Activated T-cell treated with anti-CD3 and anti-CD28 coated beads, Interleukin-2, amount 50 U/mL, for 24 hours (primary cell): ENCODE measurements around the gene EHD2.
A peak's percentile ranks its signal among the peaks of the same experiment; 100 is the strongest.
"Not testable (repeated sequence)": the region's sequence is repeated elsewhere in the genome, so short reads cannot be mapped to it uniquely, and the experiment has no call there.

Source experiments
- DNase-seq: peaks from one replicate; pipeline ENCODE4 v3.0.0-alpha.2; 2020
- H3K27ac Mint-ChIP-seq: 2 replicates; pipeline ENCODE4 v1.8.0; 2020; ENCODE audit warnings: mild to moderate bottlenecking, mixed read lengths
- H3K27me3 Mint-ChIP-seq: 2 replicates; pipeline ENCODE4 v1.8.0; 2020; ENCODE audit warnings: mixed read lengths
- H3K36me3 Mint-ChIP-seq: 2 replicates; pipeline ENCODE4 v1.8.0; 2020; ENCODE audit warnings: low read depth, mixed read lengths
- H3K4me1 Mint-ChIP-seq: 2 replicates; pipeline ENCODE4 v1.8.0; 2020; ENCODE audit warnings: low read depth, mixed read lengths
- H3K4me3 Mint-ChIP-seq: 2 replicates; pipeline ENCODE4 v1.8.0; 2020; ENCODE audit warnings: mild to moderate bottlenecking, moderate library complexity, mixed read lengths
- H3K9me3 Mint-ChIP-seq: 2 replicates; pipeline ENCODE4 v1.8.0; 2020; ENCODE audit warnings: mixed read lengths

The EHD2 gene

DNA sequence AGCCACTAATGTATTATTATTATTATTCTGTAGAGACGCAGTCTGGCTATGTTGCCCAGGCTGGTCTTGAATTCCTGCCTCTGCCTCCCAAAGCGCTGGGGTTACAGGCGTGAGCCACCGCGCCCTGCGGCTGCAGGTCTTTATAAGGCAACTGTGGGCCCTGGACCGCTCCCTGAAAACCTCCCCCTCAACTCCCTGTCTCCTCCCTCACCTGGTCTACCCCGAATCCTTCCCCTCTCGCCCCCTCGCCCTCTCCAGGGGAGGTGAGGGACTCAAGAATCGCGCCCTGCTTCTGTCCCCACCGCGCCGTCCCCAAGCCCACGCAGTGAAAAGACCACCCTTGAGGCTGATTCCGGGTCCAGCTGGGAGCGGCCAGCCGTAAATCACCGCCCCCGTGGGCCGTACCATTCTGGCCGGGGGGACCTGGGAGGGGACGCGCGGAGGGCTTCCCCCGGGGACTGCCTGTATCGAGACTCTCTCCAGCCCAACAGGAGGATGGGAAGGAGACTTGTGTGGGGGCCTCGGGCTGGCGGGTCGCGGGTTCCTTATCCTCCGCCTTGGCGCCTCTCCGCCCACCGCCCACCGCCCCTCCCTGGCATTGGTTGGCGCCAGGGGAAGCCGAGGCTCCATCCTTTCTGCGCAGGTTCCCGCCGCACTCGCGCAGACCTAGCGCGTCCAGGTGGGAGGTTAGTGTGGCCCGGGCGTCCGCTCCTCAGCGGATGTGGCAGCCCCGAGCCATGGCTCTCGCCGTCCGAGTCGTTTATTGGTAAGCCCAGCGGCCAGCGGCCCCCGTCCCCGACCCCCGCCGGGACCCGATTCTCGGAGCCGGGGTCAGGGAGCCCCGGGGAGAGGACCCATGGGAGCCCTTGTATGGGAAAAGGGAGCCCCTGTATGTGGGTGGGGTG lies 65.1 kb downstream of the EHD2 start, which contains the start of gene SELENOW:
Gene SELENOW, plus strand, starts transcription at position 655 of the 905 bp plus-strand sequence. Its CDS starts 83 bp downstream, at position 738.
- Mint-ChIP-seq H3K36me3 (peaks cover 48% of the 10 kb centered on the region), H3K27ac (peak within 1 kb of the TSS; percentile 94), H3K4me3 (peak within 1 kb of the TSS; percentile 97), H3K4me1 (peaks cover 30% of the 10 kb centered on the region), H3K27me3 (no peaks in the 10 kb centered on the region), H3K9me3 (no peaks in the 10 kb centered on the region)
- DNase-seq, result peak; percentile 90

DNA sequence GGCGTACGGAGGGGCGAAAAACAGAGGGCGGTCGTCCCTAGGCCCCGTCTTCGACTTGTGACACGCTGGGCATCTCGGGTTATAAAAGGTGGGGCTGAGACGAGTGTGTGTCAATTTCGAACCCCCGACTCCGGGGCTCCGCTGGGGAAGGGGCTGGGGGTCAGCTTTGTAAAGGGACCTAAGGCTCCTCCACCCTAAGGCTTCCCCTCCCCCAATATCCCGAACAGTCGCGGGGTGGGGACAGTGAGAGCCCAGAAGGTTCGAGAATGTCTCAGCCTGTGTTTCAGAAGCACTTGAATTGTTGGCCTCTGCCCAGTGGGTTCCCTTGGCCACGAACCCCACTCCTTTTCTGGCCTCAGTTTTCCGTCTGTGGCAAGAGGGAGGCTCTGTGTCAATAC lies 65.7 kb downstream of the EHD2 start:
- H3K27me3 Mint-ChIP-seq, result no peaks in the 10 kb centered on the region
- H3K9me3 Mint-ChIP-seq, result no peaks in the 10 kb centered on the region
- H3K27ac Mint-ChIP-seq, result peak overlapping the region; percentile 94
- peaks cover 30% of the 10 kb centered on the region for H3K4me1 Mint-ChIP-seq
- H3K4me3 Mint-ChIP-seq, result peak overlapping the region; percentile 97
- peaks cover 54% of the 10 kb centered on the region for H3K36me3 Mint-ChIP-seq
- DNase-seq, result peak; percentile 56

DNA sequence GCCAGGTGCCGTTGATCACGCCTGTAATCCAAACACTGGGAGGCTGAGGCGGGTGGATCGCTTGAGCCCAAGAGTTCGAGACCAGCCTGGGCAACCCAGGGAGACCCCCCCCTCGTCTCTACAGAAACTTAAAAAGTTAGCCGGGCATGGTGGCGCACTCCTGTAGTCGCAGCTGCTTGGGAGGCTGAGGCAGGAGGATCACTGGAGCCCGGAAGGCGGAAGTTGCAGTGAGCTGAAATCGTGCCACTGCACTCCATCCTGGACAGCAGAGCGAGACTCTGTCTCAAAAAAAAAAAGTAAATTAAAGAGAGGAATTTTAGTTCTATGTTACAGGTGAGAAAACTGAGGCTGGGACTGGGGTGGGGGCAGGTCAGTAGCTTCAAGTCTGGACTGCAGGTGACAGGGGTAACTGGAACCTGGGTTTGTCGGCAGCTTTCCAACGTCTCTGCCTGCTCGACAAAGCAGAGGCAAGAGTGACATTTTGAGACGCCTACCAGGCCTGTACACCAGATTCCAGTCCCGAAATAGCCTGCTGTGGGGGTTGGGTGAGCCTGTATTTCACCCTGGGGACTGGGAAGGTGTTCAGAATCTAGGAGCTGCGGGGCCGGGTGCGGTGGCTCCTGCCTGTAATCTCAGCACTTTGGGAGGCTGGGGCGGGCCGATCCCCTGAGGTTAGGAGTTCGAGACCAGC lies 66.4 kb downstream of the EHD2 start:
- Mint-ChIP-seq H3K36me3 (peaks cover 62% of the 10 kb centered on the region), H3K27me3 (no peaks in the 10 kb centered on the region), H3K27ac (peak overlapping the region; percentile 94), H3K9me3 (no peaks in the 10 kb centered on the region), H3K4me1 (peaks cover 30% of the 10 kb centered on the region), H3K4me3 (peak overlapping the region; percentile 97)
- DNase-seq, result no peak

DNA sequence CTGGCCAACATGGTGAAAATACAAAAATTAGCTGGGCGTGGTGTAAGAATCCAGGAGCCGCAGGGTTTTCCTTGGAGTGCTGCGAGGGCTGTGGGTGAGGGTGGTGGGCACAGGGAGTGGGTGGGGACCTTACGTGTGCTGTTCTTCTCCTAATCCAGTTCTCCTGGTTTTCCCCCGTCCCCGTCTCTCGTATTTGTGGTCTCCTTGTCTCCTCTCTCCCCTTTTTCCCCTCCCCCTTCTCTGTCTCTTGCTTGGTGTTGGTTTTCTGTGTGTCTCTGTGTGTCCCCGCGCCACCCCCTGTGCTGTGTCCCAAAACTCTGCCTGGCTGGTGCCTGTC lies 67.0 kb downstream of the EHD2 start:
- Mint-ChIP-seq H3K27me3 (no peaks in the 10 kb centered on the region), H3K9me3 (no peaks in the 10 kb centered on the region)

DNA sequence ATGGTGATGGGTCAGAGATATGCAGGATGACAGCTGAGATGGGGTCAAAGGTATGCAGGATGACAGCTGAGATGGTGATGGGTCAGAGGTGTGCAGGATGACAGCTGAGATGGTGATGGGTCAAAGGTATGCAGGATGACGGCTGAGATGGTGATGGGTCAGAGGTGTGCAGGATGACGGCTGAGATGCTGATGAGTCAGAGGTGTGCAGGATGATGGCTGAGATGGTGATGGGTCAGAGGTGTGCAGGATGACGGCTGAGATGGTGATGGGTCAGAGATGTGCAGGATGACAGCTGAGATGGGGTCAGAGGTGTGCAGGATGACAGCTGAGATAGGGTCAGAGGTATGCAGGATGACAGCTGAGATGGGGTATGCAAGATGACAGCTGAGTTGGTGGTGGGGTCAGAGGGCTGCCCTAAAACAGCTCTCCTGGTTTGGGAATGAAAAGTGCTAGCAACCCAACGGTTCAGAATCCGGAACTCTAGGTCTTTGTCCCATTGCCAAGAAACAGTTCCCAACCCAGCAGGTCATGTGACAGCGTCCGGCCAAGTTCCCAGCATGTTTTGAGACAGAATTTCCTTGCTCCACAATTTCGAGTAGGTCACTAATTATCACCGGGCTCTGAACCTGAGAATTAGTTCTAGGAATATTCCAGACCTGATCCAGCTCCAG lies 68.5 kb downstream of the EHD2 start:
- H3K36me3 Mint-ChIP-seq, result peaks cover 81% of the 10 kb centered on the region
- no peak overlapping the region for H3K4me3 Mint-ChIP-seq
- H3K9me3 Mint-ChIP-seq, result no peaks in the 10 kb centered on the region
- no peak for DNase-seq
- H3K27ac Mint-ChIP-seq, result peak overlapping the region; percentile 37
- no peaks in the 10 kb centered on the region for H3K27me3 Mint-ChIP-seq
- peaks cover 30% of the 10 kb centered on the region for H3K4me1 Mint-ChIP-seq

More for the DNA sequence above, 67.0 kb downstream of the EHD2 start:
- H3K4me3 Mint-ChIP-seq, result peak overlapping the region; percentile 97
- H3K36me3 Mint-ChIP-seq, result peaks cover 66% of the 10 kb centered on the region
- peak overlapping the region; percentile 94 for H3K27ac Mint-ChIP-seq
- DNase-seq, result no peak
- H3K4me1 Mint-ChIP-seq, result peaks cover 30% of the 10 kb centered on the region

DNA sequence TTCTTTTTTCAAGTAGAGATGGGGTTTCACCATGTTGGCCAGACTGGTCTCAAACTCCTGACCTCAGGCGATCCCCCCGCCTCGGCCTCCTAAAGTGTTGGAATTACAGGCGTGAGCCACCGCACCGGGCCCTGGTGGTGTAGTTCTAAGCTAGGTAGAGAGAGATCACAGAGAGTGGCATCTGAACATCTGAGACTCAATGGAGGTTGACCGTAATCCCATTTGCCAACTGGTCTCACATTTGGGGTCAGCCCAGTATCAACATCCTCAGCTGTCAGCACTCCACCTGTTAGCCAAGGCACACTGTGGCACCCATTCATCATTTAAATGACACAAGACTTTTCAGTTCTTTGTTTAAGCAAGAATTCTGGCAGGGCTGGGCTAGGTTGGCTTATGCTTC lies 73.3 kb downstream of the EHD2 start:
- H3K4me3 Mint-ChIP-seq, result no peak overlapping the region

DNA sequence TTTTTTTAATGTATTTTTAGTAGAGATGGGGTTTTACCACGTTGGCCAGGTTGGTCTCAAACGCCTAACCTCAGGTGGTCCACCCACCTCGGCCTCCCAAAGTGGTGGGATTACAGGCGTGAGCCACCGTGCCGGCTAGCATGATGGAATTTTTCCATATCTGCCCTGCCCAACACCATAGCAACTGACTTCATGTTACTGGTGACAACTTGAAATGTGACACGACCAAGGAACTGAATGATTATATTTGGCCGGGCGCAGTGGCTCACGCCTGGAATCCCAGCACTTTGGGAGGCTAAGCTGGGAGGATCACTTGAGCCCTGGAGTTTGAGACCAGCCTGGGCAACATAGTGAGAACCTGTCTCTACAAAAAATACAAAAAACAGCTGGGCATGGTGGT lies 74.1 kb downstream of the EHD2 start:
- not testable (repeated sequence) for H3K4me1 Mint-ChIP-seq, H3K27ac Mint-ChIP-seq, H3K9me3 Mint-ChIP-seq, H3K27me3 Mint-ChIP-seq, H3K4me3 Mint-ChIP-seq, DNase-seq
- H3K36me3 Mint-ChIP-seq, result peaks cover 46% of the 10 kb centered on the region

More for the DNA sequence above, 73.3 kb downstream of the EHD2 start:
- Mint-ChIP-seq H3K9me3 (no peaks in the 10 kb centered on the region), H3K4me1 (peaks cover 7% of the 10 kb centered on the region), H3K27ac (no peak overlapping the region), H3K36me3 (peaks cover 54% of the 10 kb centered on the region), H3K27me3 (no peaks in the 10 kb centered on the region)
- no peak for DNase-seq

DNA sequence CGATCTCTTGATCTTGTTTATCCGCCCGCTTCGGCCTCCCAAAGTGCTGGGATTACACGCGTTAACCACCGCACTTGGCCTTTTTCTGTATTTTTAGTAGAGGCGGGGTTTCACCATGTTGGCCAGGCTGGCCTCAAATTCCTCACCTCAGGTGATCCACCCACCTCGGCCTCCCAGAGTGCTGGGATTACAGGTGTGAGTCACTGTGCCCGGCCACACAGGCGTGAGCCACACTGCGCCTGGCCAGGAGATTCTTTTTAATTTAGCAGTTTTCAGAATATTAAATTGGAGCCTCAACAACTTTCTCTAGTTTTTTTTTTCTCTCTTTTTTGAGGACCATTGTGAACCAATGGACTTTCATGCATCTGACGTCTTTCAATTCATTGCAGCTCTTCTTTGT lies 76.6 kb downstream of the EHD2 start:
- H3K27me3 Mint-ChIP-seq, H3K4me3 Mint-ChIP-seq, H3K27ac Mint-ChIP-seq, H3K9me3 Mint-ChIP-seq, H3K4me1 Mint-ChIP-seq, DNase-seq: not testable (repeated sequence)
- peaks cover 21% of the 10 kb centered on the region for H3K36me3 Mint-ChIP-seq

DNA sequence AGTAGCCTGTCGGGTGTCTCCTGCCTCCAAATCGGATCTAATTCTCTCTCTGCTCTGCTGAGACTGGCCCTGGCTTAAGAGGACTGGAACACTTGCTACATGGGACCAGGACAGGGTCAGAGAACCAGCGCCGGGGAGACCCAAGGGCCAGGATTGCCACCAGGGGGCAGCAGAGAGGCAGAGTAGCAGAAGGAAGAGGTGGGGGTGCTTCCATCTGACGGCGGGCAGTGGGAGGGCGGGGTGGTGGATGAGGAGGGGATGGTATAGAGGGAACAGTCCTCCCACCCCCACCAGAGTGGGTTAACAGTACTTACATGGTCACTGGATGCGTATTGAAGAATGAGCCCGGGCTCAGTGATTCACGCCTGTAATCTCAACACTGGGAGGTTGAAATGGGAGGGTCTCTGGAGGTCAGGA lies 77.2 kb downstream of the EHD2 start:
- peak; percentile 89 for DNase-seq
- no peak overlapping the region for H3K27ac Mint-ChIP-seq
- H3K9me3 Mint-ChIP-seq, result peaks cover 2% of the 10 kb centered on the region
- no peaks in the 10 kb centered on the region for H3K27me3 Mint-ChIP-seq
- H3K4me3 Mint-ChIP-seq, result no peak overlapping the region
- peaks cover 4% of the 10 kb centered on the region for H3K4me1 Mint-ChIP-seq
- H3K36me3 Mint-ChIP-seq, result peaks cover 16% of the 10 kb centered on the region

DNA sequence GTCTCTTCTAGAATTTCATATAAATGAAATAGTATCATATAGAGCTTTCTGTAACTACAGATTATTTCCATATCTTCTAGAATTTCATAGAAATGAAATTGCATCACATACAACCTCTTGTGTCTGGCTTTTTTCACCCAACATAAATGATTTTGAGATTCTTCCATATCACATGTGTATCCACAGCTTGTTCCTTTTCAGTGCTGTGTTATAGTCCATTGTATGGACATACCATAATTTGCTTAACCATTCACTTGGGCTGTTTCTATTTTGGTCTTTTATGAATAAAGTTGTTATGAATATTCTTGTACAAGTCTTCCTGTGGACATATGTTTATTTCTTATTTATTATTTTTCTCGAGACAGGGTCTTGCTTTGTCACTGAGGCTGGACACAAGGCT lies 79.4 kb downstream of the EHD2 start:
- Mint-ChIP-seq H3K4me3 (no peak overlapping the region), H3K36me3 (no peaks in the 10 kb centered on the region), H3K4me1 (peaks cover 4% of the 10 kb centered on the region), H3K27me3 (no peaks in the 10 kb centered on the region), H3K27ac (no peak overlapping the region), H3K9me3 (peaks cover 2% of the 10 kb centered on the region)
- no peak for DNase-seq
